Activated T-cell treated with anti-CD3 and anti-CD28 coated beads, Interleukin-2, amount 50 U/mL, for 72 hours (primary cell): ENCODE measurements around the gene CDA. TPM values are rescaled to one million over a fixed set of nuclear protein-coding genes. Genes with fewer than 3 reads are reported as not detected.

Experiments used
- total RNA-seq, 2 donors: library from RNA; stranded (reverse); gene quantifications; one replicate each; pipeline ENCODE4 v1.2.3, GENCODE V29; 2022

CDA gene
- total RNA-seq, 2 donors from 2014 or later, result not detected

Other genes starting within 250 kb of the CDA start
- 1 to 10 TPM; 1.2 to 3.0 TPM for gene CAMK2N1, start 102.9 kb upstream of the CDA start, total RNA-seq
- gene MUL1, start 80.9 kb upstream of the CDA start, total RNA-seq, result 10 to 100 TPM; 17.0 to 20.1 TPM
- not detected for gene FAM43B, start 36.5 kb upstream of the CDA start, total RNA-seq
- gene PINK1, start 44.4 kb downstream of the CDA start, total RNA-seq, result 1 to 10 TPM; 8.3 to 9.0 TPM
- 100 to 1,000 TPM; 159 to 175 TPM for gene DDOST, start 72.3 kb downstream of the CDA start, total RNA-seq
- gene KIF17, start 128.9 kb downstream of the CDA start, total RNA-seq, result not detected
- under 1 TPM; 0.09 to 0.34 TPM for gene SH2D5, start 143.6 kb downstream of the CDA start, total RNA-seq
- 100 to 1,000 TPM; 283 to 333 TPM for gene HP1BP3, start 198.2 kb downstream of the CDA start, total RNA-seq